Measurements from ENCODE around the gene CERK.

GRCh38 chr22:46726066-46726985 lies 11.7 kb downstream of the CERK start:
- TF ChIP-seq EP300 (IDR thresholded peaks at IDR 0.05) (no peak), POLR2A (IDR thresholded peaks at IDR 0.05; ENCODE audit: low read depth) (no peak)

Data from esophagus muscularis mucosa (tissue), 2 donors.